Right lobe of liver (tissue), 4 donors: ENCODE measurements around the gene CTPS1.

Source experiments
- CTCF ChIP-seq, 4 donors: fragments of 200-600 bp in 3 of 4; fragments of 450-650 bp in 1 of 4; IDR thresholded peaks; one replicate each; pipeline versions ENCODE4 v1.5.1 to v1.8.0; 2016 to 2022; ENCODE audit warnings: antibody characterized with exemption in 4 of 4, mild to moderate bottlenecking in 2 of 4
- POLR2A ChIP-seq: fragments of 450-650 bp; IDR thresholded peaks from one replicate; pipeline ENCODE4 v1.6.1; 2017; ENCODE audit warnings: antibody characterized with exemption, mild to moderate bottlenecking
- donor health status: DM: no; HTN: no; CAD: no.
- donor health status: DM: no; HTN: no; CAD: no.
- donor health status: DM: no; HTN: yes; CAD: no.

GRCh38 chr1:41018018-41018410, 38.5 kb downstream of the CTPS1 start:
- TF ChIP-seq CTCF (IDR thresholded peaks at IDR 0.05), result no peak
- TF ChIP-seq POLR2A, result no peak
